Measurements from ENCODE around the gene EWSR1. TPM values are rescaled to one million over a fixed set of nuclear protein-coding genes. Genes with fewer than 3 reads are reported as not detected.

Gene EWSR1
- total and polyA plus RNA-seq, 2 experiments from 2014 or later = 391 to 427 TPM

DNA sequence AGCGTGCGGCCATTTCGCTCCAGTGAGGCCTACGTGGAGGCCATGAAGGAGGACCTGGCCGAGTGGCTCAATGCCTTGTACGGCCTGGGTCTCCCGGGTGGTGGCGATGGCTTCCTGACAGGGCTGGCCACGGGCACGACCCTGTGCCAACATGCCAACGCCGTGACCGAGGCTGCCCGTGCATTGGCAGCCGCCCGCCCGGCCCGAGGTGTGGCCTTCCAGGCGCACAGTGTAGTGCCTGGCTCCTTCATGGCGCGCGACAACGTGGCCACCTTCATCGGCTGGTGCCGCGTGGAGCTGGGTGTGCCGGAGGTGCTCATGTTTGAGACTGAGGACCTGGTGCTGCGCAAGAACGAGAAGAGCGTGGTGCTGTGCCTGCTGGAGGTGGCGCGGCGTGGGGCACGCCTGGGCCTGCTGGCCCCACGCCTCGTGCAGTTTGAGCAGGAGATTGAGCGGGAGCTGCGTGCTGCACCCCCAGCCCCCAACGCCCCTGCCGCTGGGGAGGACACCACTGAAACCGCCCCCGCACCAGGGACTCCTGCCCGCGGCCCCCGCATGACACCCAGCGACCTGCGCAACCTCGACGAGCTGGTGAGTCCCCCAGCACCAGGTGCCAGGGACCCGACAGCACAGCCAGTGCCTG is 40.2 kb downstream of the EWSR1 start (continued):
- TF ChIP-seq, protein P1, sequence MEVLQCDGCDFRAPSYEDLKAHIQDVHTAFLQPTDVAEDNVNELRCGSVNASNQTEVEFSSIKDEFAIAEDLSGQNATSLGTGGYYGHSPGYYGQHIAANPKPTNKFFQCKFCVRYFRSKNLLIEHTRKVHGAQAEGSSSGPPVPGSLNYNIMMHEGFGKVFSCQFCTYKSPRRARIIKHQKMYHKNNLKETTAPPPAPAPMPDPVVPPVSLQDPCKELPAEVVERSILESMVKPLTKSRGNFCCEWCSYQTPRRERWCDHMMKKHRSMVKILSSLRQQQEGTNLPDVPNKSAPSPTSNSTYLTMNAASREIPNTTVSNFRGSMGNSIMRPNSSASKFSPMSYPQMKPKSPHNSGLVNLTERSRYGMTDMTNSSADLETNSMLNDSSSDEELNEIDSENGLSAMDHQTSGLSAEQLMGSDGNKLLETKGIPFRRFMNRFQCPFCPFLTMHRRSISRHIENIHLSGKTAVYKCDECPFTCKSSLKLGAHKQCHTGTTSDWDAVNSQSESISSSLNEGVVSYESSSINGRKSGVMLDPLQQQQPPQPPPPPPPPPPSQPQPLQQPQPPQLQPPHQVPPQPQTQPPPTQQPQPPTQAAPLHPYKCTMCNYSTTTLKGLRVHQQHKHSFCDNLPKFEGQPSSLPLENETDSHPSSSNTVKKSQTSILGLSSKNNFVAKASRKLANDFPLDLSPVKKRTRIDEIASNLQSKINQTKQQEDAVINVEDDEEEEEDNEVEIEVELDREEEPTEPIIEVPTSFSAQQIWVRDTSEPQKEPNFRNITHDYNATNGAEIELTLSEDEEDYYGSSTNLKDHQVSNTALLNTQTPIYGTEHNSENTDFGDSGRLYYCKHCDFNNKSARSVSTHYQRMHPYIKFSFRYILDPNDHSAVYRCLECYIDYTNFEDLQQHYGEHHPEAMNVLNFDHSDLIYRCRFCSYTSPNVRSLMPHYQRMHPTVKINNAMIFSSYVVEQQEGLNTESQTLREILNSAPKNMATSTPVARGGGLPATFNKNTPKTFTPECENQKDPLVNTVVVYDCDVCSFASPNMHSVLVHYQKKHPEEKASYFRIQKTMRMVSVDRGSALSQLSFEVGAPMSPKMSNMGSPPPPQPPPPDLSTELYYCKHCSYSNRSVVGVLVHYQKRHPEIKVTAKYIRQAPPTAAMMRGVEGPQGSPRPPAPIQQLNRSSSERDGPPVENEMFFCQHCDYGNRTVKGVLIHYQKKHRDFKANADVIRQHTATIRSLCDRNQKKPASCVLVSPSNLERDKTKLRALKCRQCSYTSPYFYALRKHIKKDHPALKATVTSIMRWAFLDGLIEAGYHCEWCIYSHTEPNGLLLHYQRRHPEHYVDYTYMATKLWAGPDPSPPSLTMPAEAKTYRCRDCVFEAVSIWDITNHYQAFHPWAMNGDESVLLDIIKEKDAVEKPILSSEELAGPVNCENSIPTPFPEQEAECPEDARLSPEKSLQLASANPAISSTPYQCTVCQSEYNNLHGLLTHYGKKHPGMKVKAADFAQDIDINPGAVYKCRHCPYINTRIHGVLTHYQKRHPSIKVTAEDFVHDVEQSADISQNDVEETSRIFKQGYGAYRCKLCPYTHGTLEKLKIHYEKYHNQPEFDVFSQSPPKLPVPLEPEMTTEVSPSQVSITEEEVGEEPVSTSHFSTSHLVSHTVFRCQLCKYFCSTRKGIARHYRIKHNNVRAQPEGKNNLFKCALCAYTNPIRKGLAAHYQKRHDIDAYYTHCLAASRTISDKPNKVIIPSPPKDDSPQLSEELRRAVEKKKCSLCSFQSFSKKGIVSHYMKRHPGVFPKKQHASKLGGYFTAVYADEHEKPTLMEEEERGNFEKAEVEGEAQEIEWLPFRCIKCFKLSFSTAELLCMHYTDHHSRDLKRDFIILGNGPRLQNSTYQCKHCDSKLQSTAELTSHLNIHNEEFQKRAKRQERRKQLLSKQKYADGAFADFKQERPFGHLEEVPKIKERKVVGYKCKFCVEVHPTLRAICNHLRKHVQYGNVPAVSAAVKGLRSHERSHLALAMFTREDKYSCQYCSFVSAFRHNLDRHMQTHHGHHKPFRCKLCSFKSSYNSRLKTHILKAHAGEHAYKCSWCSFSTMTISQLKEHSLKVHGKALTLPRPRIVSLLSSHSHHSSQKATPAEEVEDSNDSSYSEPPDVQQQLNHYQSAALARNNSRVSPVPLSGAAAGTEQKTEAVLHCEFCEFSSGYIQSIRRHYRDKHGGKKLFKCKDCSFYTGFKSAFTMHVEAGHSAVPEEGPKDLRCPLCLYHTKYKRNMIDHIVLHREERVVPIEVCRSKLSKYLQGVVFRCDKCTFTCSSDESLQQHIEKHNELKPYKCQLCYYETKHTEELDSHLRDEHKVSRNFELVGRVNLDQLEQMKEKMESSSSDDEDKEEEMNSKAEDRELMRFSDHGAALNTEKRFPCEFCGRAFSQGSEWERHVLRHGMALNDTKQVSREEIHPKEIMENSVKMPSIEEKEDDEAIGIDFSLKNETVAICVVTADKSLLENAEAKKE (CRISPR knock-in tag; IDR thresholded peaks at IDR 0.05) = no peak
- TF ChIP-seq ETS1 (IDR thresholded peaks at IDR 0.05) = no peak

DNA sequence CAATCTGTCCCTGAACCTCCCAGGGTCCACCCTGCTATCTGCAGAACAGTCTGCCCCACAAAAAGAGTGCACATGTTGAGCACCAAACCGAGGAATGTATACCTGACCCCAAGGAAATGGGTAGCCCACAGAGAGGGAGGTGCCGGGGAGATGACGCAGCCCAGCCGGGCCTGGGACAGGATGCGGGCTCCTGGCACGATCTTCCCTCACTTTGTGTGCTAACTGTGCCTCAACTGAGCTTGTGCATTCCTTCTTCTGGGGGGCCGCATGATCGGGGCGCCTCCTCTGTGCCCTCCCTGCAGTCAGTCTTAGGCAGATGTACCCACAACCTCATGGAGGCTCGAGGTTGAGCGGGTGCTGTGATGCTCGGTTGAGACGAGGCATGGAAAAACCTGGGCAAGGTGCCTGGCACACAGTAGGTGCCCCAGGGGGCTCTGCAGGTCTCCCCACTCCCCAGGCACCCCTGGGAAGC is 40.8 kb downstream of the EWSR1 start:
- no peak for TF ChIP-seq ZNF331 (CRISPR knock-in tag; IDR thresholded peaks at IDR 0.05; ENCODE audit: low read depth)
- TF ChIP-seq JUNB (IDR thresholded peaks at IDR 0.05; ENCODE audit: unreplicated experiment) = no peak
- no peak for TF ChIP-seq ZNF114 (CRISPR knock-in tag; IDR thresholded peaks at IDR 0.05)
- TF ChIP-seq POLR2AphosphoS5 (IDR thresholded peaks at IDR 0.05; ENCODE audit: low read depth) = no peak
- no peak for TF ChIP-seq CTCF (conservative IDR thresholded peaks at IDR 0.05; ENCODE audit: low read depth in 2 of 2)
- TF ChIP-seq, protein P2, sequence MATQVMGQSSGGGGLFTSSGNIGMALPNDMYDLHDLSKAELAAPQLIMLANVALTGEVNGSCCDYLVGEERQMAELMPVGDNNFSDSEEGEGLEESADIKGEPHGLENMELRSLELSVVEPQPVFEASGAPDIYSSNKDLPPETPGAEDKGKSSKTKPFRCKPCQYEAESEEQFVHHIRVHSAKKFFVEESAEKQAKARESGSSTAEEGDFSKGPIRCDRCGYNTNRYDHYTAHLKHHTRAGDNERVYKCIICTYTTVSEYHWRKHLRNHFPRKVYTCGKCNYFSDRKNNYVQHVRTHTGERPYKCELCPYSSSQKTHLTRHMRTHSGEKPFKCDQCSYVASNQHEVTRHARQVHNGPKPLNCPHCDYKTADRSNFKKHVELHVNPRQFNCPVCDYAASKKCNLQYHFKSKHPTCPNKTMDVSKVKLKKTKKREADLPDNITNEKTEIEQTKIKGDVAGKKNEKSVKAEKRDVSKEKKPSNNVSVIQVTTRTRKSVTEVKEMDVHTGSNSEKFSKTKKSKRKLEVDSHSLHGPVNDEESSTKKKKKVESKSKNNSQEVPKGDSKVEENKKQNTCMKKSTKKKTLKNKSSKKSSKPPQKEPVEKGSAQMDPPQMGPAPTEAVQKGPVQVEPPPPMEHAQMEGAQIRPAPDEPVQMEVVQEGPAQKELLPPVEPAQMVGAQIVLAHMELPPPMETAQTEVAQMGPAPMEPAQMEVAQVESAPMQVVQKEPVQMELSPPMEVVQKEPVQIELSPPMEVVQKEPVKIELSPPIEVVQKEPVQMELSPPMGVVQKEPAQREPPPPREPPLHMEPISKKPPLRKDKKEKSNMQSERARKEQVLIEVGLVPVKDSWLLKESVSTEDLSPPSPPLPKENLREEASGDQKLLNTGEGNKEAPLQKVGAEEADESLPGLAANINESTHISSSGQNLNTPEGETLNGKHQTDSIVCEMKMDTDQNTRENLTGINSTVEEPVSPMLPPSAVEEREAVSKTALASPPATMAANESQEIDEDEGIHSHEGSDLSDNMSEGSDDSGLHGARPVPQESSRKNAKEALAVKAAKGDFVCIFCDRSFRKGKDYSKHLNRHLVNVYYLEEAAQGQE (IDR thresholded peaks at IDR 0.05; ENCODE audit: unreplicated experiment) = no peak
- TF ChIP-seq EZH2phosphoT487 (IDR thresholded peaks at IDR 0.05; ENCODE audit: unreplicated experiment) = no peak
- no peak for TF ChIP-seq ETS1 (IDR thresholded peaks at IDR 0.05)
- no peak for TF ChIP-seq NANOG (IDR thresholded peaks at IDR 0.05; ENCODE audit: borderline replicate concordance)
- Histone ChIP-seq H3K27me3 (ENCODE audit: insufficient read depth) (peaks cover 13% of the 10 kb centered on the region), H3K4me3 (no peak overlapping the region), H3K4me1 (ENCODE audit: insufficient read depth) (peaks cover 10% of the 10 kb centered on the region; the same call in 1 of the 2 replicates), H2AFZ (no peak overlapping the region), H3K36me3 (ENCODE audit: insufficient read depth) (no peaks in the 10 kb centered on the region), H3K9me2 (ENCODE audit: insufficient read depth) (no peaks in the 10 kb centered on the region), H4K20me1 (replicated peaks; ENCODE audit: insufficient read depth) (peaks cover 3% of the 10 kb centered on the region; the same call in 1 of the 2 replicates), H3F3A (replicated peaks; ENCODE audit: low read depth) (peaks cover 21% of the 10 kb centered on the region), H3K4me2 (no peak overlapping the region), H3K27ac (ENCODE audit: low read depth) (no peak overlapping the region), H3K79me2 (replicated peaks; ENCODE audit: insufficient read depth) (no peaks in the 10 kb centered on the region)
- Mint-ChIP-seq H3K27ac (no peak overlapping the region), H3K36me3 (ENCODE audit: low read depth) (peaks cover 2% of the 10 kb centered on the region; the same call in 1 of the 3 replicates), H3K4me3 (peak overlapping the region; percentile 33; the same call in 1 of the 3 replicates), H3K9me3 (peaks cover 6% of the 10 kb centered on the region), H3K4me1 (peaks cover 34% of the 10 kb centered on the region), H3K27me3 (ENCODE audit: insufficient read depth, low read depth, poor library complexity) (peaks cover 25% of the 10 kb centered on the region)
- DNase-seq (ENCODE audit: low spot score) (peak; percentile 42), ATAC-seq (no peak)

Measured in GM23338 (cell line).